Loucy (cell line): Measurements from ENCODE around the gene EFCAB8.

Experiments
- H2AFZ ChIP-seq: fragments of 200-600 bp; sonication (generic); 2 replicates; pipeline ENCODE4 v1.6.0; 2016; ENCODE audit warnings: antibody characterized with exemption, mild to moderate bottlenecking, low read length, moderate library complexity
- H3F3A ChIP-seq: fragments of 200-600 bp; 2 replicates; pipeline ENCODE4 v1.6.0; 2016; ENCODE audit warnings: antibody characterized with exemption, low read depth, mild to moderate bottlenecking
- H3K27me3 ChIP-seq: fragments of 200-600 bp; sonication (generic); 2 replicates; pipeline ENCODE4 v1.6.1; 2014; ENCODE audit warnings: low read length, mild to moderate bottlenecking; ENCODE audit not compliant: insufficient read depth, poor library complexity, severe bottlenecking
- H3K36me3 ChIP-seq: fragments of 200-600 bp; sonication (generic); 2 replicates; pipeline ENCODE4 v1.6.1; 2016; ENCODE audit warnings: low read length; ENCODE audit not compliant: insufficient read depth
- H3K4me1 ChIP-seq: fragments of 200-600 bp; sonication (generic); 2 replicates; pipeline ENCODE4 v1.5.1; 2014; ENCODE audit warnings: low read length, mild to moderate bottlenecking; ENCODE audit not compliant: insufficient read depth, poor library complexity, severe bottlenecking
- H3K4me2 ChIP-seq: fragments of 200-600 bp; sonication (generic); 2 replicates; pipeline ENCODE4 v1.6.0; 2014; ENCODE audit warnings: antibody characterized with exemption, low read length, low read depth, mild to moderate bottlenecking; ENCODE audit not compliant: poor library complexity, severe bottlenecking
- H3K4me3 ChIP-seq: fragments of 200-600 bp; sonication (generic); 2 replicates; pipeline ENCODE4 v1.5.1; 2014; ENCODE audit warnings: low read length, mild to moderate bottlenecking, mixed read lengths; ENCODE audit not compliant: poor library complexity, severe bottlenecking
- H3K79me2 ChIP-seq: fragments of 200-600 bp; sonication (generic); 2 replicates; pipeline ENCODE4 v1.6.1; 2014; ENCODE audit warnings: low read length; ENCODE audit not compliant: insufficient read depth
- H3K9ac ChIP-seq: fragments of 200-600 bp; sonication (generic); 2 replicates; pipeline ENCODE4 v1.6.0; 2014; ENCODE audit warnings: mild to moderate bottlenecking, low read depth, low read length, moderate library complexity; ENCODE audit not compliant: poor library complexity, severe bottlenecking
- H3K9me2 ChIP-seq: fragments of 200-600 bp; sonication (generic); replicated peaks from 2 replicates; pipeline ENCODE4 v1.6.1; 2016; ENCODE audit warnings: low read depth, low read length, mixed read lengths
- H3K9me3 ChIP-seq: fragments of 200-600 bp; sonication (generic); 2 replicates; pipeline ENCODE4 v1.6.1; 2014; ENCODE audit warnings: mild to moderate bottlenecking, antibody characterized with exemption, low read length, low read depth; ENCODE audit not compliant: insufficient read depth
- H4K20me1 ChIP-seq: fragments of 200-600 bp; sonication (generic); 2 replicates; pipeline ENCODE4 v1.6.0; 2014; ENCODE audit warnings: antibody characterized with exemption, low read length, mild to moderate bottlenecking; ENCODE audit not compliant: insufficient read depth, poor library complexity, severe bottlenecking
- EZH2phosphoT487 ChIP-seq: fragments of 200-600 bp; IDR thresholded peaks from 2 replicates; pipeline ENCODE4 v1.6.1; 2018; ENCODE audit warnings: antibody characterized with exemption, mild to moderate bottlenecking, moderate library complexity, borderline replicate concordance
- TF ChIP-seq, protein P1 (sequence below): fragments of 200-600 bp; sonication (generic); conservative IDR thresholded peaks from 2 replicates; pipeline ENCODE4 v1.5.1; 2014; ENCODE audit warnings: mild to moderate bottlenecking, antibody characterized with exemption, low read length

EFCAB8 gene

DNA sequence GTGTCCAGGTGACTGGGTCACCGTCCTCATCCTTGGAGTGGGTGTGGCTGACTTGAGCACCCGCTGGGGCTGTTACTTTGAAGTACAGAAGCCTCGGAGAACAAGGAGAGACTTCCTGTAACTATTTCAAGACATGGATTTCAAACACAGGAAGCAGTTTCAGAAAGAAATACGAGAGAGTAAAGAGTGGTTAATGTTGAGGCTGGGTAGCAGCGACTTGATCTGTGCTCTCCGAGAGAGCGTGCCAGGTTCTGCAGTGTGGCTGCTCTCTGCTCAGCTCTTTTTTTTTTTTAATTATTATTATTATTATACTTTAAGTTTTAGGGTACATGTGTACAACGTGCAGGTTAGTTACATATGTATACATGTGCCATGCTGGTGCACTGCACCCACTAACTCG, 17.5 kb upstream of the EFCAB8 start:
- H3K4me1 ChIP-seq = no peaks in the 10 kb centered on the region
- no peak overlapping the region for H3K4me3 ChIP-seq
- no peak for TF ChIP-seq EZH2phosphoT487
- TF ChIP-seq, protein P1, sequence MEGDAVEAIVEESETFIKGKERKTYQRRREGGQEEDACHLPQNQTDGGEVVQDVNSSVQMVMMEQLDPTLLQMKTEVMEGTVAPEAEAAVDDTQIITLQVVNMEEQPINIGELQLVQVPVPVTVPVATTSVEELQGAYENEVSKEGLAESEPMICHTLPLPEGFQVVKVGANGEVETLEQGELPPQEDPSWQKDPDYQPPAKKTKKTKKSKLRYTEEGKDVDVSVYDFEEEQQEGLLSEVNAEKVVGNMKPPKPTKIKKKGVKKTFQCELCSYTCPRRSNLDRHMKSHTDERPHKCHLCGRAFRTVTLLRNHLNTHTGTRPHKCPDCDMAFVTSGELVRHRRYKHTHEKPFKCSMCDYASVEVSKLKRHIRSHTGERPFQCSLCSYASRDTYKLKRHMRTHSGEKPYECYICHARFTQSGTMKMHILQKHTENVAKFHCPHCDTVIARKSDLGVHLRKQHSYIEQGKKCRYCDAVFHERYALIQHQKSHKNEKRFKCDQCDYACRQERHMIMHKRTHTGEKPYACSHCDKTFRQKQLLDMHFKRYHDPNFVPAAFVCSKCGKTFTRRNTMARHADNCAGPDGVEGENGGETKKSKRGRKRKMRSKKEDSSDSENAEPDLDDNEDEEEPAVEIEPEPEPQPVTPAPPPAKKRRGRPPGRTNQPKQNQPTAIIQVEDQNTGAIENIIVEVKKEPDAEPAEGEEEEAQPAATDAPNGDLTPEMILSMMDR = no peak
- no peak overlapping the region for H2AFZ ChIP-seq
- peaks cover 20% of the 10 kb centered on the region for H4K20me1 ChIP-seq
- no peaks in the 10 kb centered on the region for H3F3A ChIP-seq
- H3K9me3 ChIP-seq = no peaks in the 10 kb centered on the region
- peaks cover 57% of the 10 kb centered on the region; the same call in 1 of the 2 replicates for H3K79me2 ChIP-seq
- H3K4me2 ChIP-seq = no peak overlapping the region
- no peak overlapping the region for H3K9ac ChIP-seq
- no peaks in the 10 kb centered on the region for H3K9me2 ChIP-seq
- no peaks in the 10 kb centered on the region for H3K27me3 ChIP-seq
- H3K36me3 ChIP-seq = peaks cover 87% of the 10 kb centered on the region

- Histone ChIP-seq H3K4me3 (no peak overlapping the region), H3F3A (no peaks in the 10 kb centered on the region), H3K9ac (no peak overlapping the region), H3K36me3 (peaks cover 87% of the 10 kb centered on the region), H3K4me1 (no peaks in the 10 kb centered on the region), H2AFZ (no peak overlapping the region), H4K20me1 (peaks cover 25% of the 10 kb centered on the region), H3K27me3 (no peaks in the 10 kb centered on the region), H3K79me2 (peaks cover 53% of the 10 kb centered on the region; the same call in 1 of the 2 replicates), H3K4me2 (no peak overlapping the region), H3K9me2 (no peaks in the 10 kb centered on the region), H3K9me3 (no peaks in the 10 kb centered on the region)
- TF ChIP-seq, protein P1 = no peak
- TF ChIP-seq EZH2phosphoT487 = no peak
Measured at GRCh38 chr20:32841632-32842031, 17.1 kb upstream of the EFCAB8 start.

DNA sequence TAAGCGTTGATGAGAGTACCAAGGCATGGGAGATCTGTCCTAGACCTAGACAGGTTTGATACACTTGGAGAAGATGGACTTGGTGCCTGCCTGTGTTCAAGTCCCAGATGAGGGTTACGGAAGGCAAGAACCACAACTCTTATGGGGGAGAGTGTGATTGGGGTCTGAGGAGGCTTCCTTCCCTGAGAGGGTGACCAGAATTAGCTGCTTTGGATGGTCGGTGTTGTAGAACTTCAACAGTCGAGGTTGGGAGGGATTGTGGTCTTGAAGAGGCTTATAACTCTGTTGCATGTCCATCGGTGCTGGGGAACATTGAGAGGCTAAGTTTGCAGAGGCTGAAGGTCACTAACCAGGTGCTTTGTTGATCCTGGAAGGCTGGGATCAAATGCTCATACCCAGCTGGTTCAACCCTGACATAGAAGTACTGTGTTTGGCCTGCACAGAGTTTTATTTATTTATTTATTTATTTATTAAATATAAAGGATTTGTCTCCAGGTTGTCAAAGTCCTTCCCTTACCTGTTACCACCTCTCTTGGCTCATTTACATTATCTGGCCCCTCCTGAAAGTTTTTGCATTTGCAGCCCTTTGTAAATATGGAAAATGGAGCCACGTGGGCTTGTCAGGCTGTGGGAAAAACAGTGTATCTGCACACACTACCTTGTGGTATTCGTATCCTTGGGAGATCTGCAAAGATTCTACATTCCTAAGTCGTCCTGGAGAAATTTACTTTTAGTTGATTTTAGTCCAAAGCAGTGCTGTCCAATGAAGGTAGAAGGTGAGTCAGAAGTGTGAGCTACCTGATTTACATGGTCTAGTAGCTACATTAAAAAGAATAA, 15.8 kb upstream of the EFCAB8 start:
- no peak overlapping the region for H3K4me2 ChIP-seq
- H3K9me2 ChIP-seq = no peaks in the 10 kb centered on the region
- no peaks in the 10 kb centered on the region for H3F3A ChIP-seq
- H3K36me3 ChIP-seq = peaks cover 87% of the 10 kb centered on the region
- H2AFZ ChIP-seq = no peak overlapping the region
- no peaks in the 10 kb centered on the region for H3K4me1 ChIP-seq
- no peak for TF ChIP-seq EZH2phosphoT487
- no peaks in the 10 kb centered on the region for H3K9me3 ChIP-seq
- H3K79me2 ChIP-seq = peaks cover 45% of the 10 kb centered on the region; the same call in 1 of the 2 replicates
- H3K9ac ChIP-seq = no peak overlapping the region
- H4K20me1 ChIP-seq = peaks cover 26% of the 10 kb centered on the region
- H3K27me3 ChIP-seq = no peaks in the 10 kb centered on the region
- no peak overlapping the region for H3K4me3 ChIP-seq
